ENCODE results near the gene H1-8. TPM values are rescaled to one million over a fixed set of nuclear protein-coding genes. Genes with fewer than 3 reads are reported as not detected.

Gene H1-8
- total and polyA plus RNA-seq, 7 donors: not detected

GRCh38 chr3:129572603-129573002 is 29.6 kb downstream of the H1-8 start:
- H3K4me1 ChIP-seq: no peaks in the 10 kb centered on the region
- no peaks in the 10 kb centered on the region for H3K27me3 ChIP-seq (ENCODE audit: insufficient read depth in 3 of 3, low read length in 2 of 3)
- H3K9me3 ChIP-seq: no peaks in the 10 kb centered on the region
- peaks cover 0 to 43% of the 10 kb centered on the region in 2 donors for H3K36me3 ChIP-seq (ENCODE audit: insufficient read depth in 1 of 2, low read depth in 1 of 2)
- no peak for DNase-seq
- 84 to 86% (median 85%) methylated on average over 14 to 18 of the region's 18 CpGs for WGBS, 3 donors
- H3K4me3 ChIP-seq: no peak overlapping the region
- no peak for TF ChIP-seq CTCF (IDR thresholded peaks at IDR 0.05)
- intact Hi-C loops (cut with DNase I): no loop called here
- no peak for ATAC-seq
- H3K27ac ChIP-seq: no peak overlapping the region

- DNase-seq (no peak), ATAC-seq (no peak)
- Histone ChIP-seq H3K9me3 (no peaks in the 10 kb centered on the region), H3K4me3 (no peak overlapping the region), H3K4me1 (no peaks in the 10 kb centered on the region), H3K27me3 (ENCODE audit: insufficient read depth in 3 of 3, low read length in 2 of 3) (no peaks in the 10 kb centered on the region), H3K27ac (no peak overlapping the region), H3K36me3 (ENCODE audit: insufficient read depth in 1 of 2, low read depth in 1 of 2) (peaks cover 0 to 40% of the 10 kb centered on the region in 2 donors)
- intact Hi-C loops (cut with DNase I): no loop called here
- no peak for TF ChIP-seq CTCF (IDR thresholded peaks at IDR 0.05)
- WGBS, 3 donors: 90 to 92% (median 91%) methylated on average over 14 of the region's 14 CpGs
These were observed 30.5 kb downstream of the H1-8 start for GRCh38 chr3:129573493-129573892.

GRCh38 chr3:129574206-129574605 is 31.2 kb downstream of the H1-8 start:
- Histone ChIP-seq H3K36me3 (ENCODE audit: insufficient read depth in 1 of 2, low read depth in 1 of 2) (peaks cover 0 to 39% of the 10 kb centered on the region in 2 donors), H3K9me3 (no peaks in the 10 kb centered on the region), H3K27ac (no peak overlapping the region), H3K4me1 (no peaks in the 10 kb centered on the region), H3K27me3 (ENCODE audit: insufficient read depth in 3 of 3, low read length in 2 of 3) (no peaks in the 10 kb centered on the region), H3K4me3 (no peak overlapping the region)
- ATAC-seq (no peak), DNase-seq (no peak)
- intact Hi-C loops (cut with DNase I): no loop called here
- no peak for TF ChIP-seq CTCF (IDR thresholded peaks at IDR 0.05)
- WGBS, 3 donors: 94 to 97% (median 96%) methylated on average over 24 of the region's 24 CpGs

GRCh38 chr3:129575233-129575996 is 32.4 kb downstream of the H1-8 start:
- no peak for TF ChIP-seq CTCF (IDR thresholded peaks at IDR 0.05)
- intact Hi-C loops (cut with DNase I): no loop called here
- Histone ChIP-seq H3K9me3 (no peaks in the 10 kb centered on the region), H3K4me3 (no peak overlapping the region), H3K27ac (no peak overlapping the region), H3K36me3 (ENCODE audit: insufficient read depth in 1 of 2, low read depth in 1 of 2) (peaks cover 0 to 34% of the 10 kb centered on the region in 2 donors), H3K4me1 (no peaks in the 10 kb centered on the region), H3K27me3 (ENCODE audit: insufficient read depth in 3 of 3, low read length in 2 of 3) (no peaks in the 10 kb centered on the region)
- 77 to 86% (median 83%) methylated on average over 19 of the region's 19 CpGs for WGBS, 3 donors
- no peak for ATAC-seq
- no peak for DNase-seq

- peaks cover 0 to 28% of the 10 kb centered on the region in 2 donors for H3K36me3 ChIP-seq (ENCODE audit: insufficient read depth in 1 of 2, low read depth in 1 of 2)
- intact Hi-C loops (cut with DNase I): no loop called here
- no peak for ATAC-seq
- DNase-seq: no peak
- no peaks in the 10 kb centered on the region for H3K27me3 ChIP-seq (ENCODE audit: insufficient read depth in 3 of 3, low read length in 2 of 3)
- 85 to 88% (median 85%) methylated on average over 10 of the region's 10 CpGs for WGBS, 3 donors
- H3K9me3 ChIP-seq: no peaks in the 10 kb centered on the region
- TF ChIP-seq CTCF (IDR thresholded peaks at IDR 0.05): no peak
- no peak overlapping the region for H3K27ac ChIP-seq
- H3K4me3 ChIP-seq: no peak overlapping the region
- no peaks in the 10 kb centered on the region for H3K4me1 ChIP-seq
These were observed 33.0 kb downstream of the H1-8 start for GRCh38 chr3:129575997-129576384.

Measured in psoas muscle (tissue), 8 donors.